DND-41 (cell line): Measurements from ENCODE around the gene CDC42SE2.

ENCODE experiments used
- ATAC-seq: fragments of 200-7000 bp; cut with Tn5 transposase; 3 replicates; pipeline ENCODE4 v1.9.1; 2021; ENCODE audit warnings: low read depth; ENCODE audit not compliant: insufficient read depth
- DNase-seq: peaks from one replicate; pipeline ENCODE4 v3.0.0-alpha.2; 2020
- H2AFZ ChIP-seq: 2 replicates; pipeline ENCODE4 v1.6.0; 2012; ENCODE audit warnings: low read depth, low read length
- H3K27ac ChIP-seq: 2 replicates; pipeline ENCODE4 v1.5.1; 2012; ENCODE audit warnings: low read length, inconsistent platforms
- H3K27me3 ChIP-seq: fragments of 200-600 bp; sonication (generic); 2 replicates; pipeline ENCODE4 v1.6.0; 2012; ENCODE audit warnings: low read length, mild to moderate bottlenecking, inconsistent platforms; ENCODE audit not compliant: insufficient read depth, poor library complexity
- H3K36me3 ChIP-seq: 2 replicates; pipeline ENCODE4 v1.5.1; 2012; ENCODE audit warnings: low read length, inconsistent platforms; ENCODE audit not compliant: insufficient read depth
- H3K4me1 ChIP-seq: 2 replicates; pipeline ENCODE4 v1.5.1; 2012; ENCODE audit warnings: mild to moderate bottlenecking, low read length; ENCODE audit not compliant: insufficient read depth
- H3K4me2 ChIP-seq: 2 replicates; pipeline ENCODE4 v1.6.0; 2012; ENCODE audit warnings: mild to moderate bottlenecking, moderate library complexity, low read length, inconsistent platforms; ENCODE audit not compliant: insufficient read depth
- H3K4me3 ChIP-seq, 2 experiments: fragments of 200-600 bp in 1 of 2; shearing (Covaris generic) in 1 of 2; 2 replicates each; pipeline ENCODE4 v1.5.1; 2012 to 2016; ENCODE audit warnings: inconsistent platforms in 2 of 2, low read length in 2 of 2, mild to moderate bottlenecking in 2 of 2, low read depth in 1 of 2, moderate library complexity in 1 of 2
- H3K79me2 ChIP-seq: 2 replicates; pipeline ENCODE4 v1.6.0; 2012; ENCODE audit warnings: low read length, inconsistent platforms; ENCODE audit not compliant: insufficient read depth
- H3K9ac ChIP-seq: 2 replicates; pipeline ENCODE4 v1.6.0; 2012; ENCODE audit warnings: low read depth, mild to moderate bottlenecking, inconsistent platforms, low read length, moderate library complexity
- H3K9me3 ChIP-seq: 2 replicates; pipeline ENCODE4 v1.5.1; 2012; ENCODE audit warnings: low read length, moderate library complexity, mild to moderate bottlenecking, inconsistent platforms; ENCODE audit not compliant: insufficient read depth, severe bottlenecking
- H4K20me1 ChIP-seq: 2 replicates; pipeline ENCODE4 v1.6.0; 2012; ENCODE audit warnings: low read length; ENCODE audit not compliant: insufficient read depth
- EZH2 ChIP-seq: IDR thresholded peaks from 3 replicates; pipeline ENCODE4 v1.6.1; 2012; ENCODE audit warnings: borderline replicate concordance, low read depth, mild to moderate bottlenecking, moderate library complexity, low read length, inconsistent platforms; ENCODE audit not compliant: severe bottlenecking
- TF ChIP-seq, protein P1 (sequence below): IDR thresholded peaks from 2 replicates; pipeline ENCODE4 v1.5.1; 2012; ENCODE audit warnings: borderline replicate concordance, low read length, moderate library complexity, mild to moderate bottlenecking; ENCODE audit not compliant: poor library complexity, severe bottlenecking; ENCODE audit errors: extremely low read depth

The CDC42SE2 gene, protein sequence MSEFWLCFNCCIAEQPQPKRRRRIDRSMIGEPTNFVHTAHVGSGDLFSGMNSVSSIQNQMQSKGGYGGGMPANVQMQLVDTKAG

DNA sequence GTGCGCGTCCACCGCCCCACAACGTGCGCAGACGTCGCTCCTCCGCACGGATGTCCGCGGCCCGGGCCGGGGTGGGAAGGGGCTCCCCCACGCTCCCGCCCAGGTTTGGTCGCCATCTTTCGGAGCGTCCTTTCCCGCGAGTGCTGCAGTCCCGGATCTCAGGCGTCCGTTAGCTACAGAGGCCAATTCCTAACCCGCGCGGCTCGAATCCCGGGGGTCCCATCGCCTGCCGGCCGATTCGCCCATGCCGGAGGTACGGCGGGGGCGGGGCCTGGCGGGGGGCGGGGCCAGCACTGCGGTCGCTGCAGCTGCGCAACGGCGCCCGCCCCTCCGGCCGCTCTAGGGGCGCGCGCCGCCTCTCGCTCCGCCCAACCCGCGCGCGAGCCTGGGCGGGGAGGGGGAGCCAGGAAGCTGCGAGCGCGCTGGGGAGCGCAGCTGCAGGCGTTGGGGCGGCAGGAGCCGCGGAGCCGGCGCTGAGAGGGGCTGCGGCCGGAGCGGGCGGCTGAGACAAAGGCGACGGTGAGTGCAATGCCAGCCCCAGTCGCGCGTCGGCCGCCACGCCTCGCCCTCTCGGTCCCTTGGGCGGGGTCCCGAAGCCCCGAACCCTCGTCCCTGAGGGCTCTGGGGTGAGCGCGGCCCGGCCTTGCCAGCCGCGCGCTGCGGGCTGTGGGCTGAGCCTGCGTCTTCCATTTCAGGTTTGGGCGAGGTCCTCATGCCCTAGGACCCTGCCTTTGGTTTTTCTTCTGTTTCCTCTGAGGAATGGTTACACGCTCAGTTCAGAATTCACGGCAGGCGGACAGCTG is at the start of gene CDC42SE2:
CDC42SE2 (plus strand) TSS at position 406 of the 803 bp plus-strand sequence. CDS start 95,441 bp downstream, outside the sequence.
- Histone ChIP-seq H3K9ac (peak within 1 kb of the TSS; percentile 80), H3K27ac (peak within 1 kb of the TSS; percentile 81), H3K9me3 (no peaks in the 10 kb centered on the region), H4K20me1 (peaks cover 13% of the 10 kb centered on the region; the same call in 1 of the 2 replicates), H3K4me2 (peak within 1 kb of the TSS; percentile 83), H3K4me1 (peaks cover 47% of the 10 kb centered on the region), H2AFZ (peak within 1 kb of the TSS; percentile 76), H3K4me3 (peak within 1 kb of the TSS; percentile 61 to 90), H3K79me2 (peaks cover 57% of the 10 kb centered on the region), H3K27me3 (no peaks in the 10 kb centered on the region), H3K36me3 (peaks cover 2% of the 10 kb centered on the region)
- peak; percentile 88 for ATAC-seq
- TF ChIP-seq, protein P1, sequence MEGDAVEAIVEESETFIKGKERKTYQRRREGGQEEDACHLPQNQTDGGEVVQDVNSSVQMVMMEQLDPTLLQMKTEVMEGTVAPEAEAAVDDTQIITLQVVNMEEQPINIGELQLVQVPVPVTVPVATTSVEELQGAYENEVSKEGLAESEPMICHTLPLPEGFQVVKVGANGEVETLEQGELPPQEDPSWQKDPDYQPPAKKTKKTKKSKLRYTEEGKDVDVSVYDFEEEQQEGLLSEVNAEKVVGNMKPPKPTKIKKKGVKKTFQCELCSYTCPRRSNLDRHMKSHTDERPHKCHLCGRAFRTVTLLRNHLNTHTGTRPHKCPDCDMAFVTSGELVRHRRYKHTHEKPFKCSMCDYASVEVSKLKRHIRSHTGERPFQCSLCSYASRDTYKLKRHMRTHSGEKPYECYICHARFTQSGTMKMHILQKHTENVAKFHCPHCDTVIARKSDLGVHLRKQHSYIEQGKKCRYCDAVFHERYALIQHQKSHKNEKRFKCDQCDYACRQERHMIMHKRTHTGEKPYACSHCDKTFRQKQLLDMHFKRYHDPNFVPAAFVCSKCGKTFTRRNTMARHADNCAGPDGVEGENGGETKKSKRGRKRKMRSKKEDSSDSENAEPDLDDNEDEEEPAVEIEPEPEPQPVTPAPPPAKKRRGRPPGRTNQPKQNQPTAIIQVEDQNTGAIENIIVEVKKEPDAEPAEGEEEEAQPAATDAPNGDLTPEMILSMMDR, result no peak
- TF ChIP-seq EZH2, result no peak
- peak; percentile 88 for DNase-seq

DNA sequence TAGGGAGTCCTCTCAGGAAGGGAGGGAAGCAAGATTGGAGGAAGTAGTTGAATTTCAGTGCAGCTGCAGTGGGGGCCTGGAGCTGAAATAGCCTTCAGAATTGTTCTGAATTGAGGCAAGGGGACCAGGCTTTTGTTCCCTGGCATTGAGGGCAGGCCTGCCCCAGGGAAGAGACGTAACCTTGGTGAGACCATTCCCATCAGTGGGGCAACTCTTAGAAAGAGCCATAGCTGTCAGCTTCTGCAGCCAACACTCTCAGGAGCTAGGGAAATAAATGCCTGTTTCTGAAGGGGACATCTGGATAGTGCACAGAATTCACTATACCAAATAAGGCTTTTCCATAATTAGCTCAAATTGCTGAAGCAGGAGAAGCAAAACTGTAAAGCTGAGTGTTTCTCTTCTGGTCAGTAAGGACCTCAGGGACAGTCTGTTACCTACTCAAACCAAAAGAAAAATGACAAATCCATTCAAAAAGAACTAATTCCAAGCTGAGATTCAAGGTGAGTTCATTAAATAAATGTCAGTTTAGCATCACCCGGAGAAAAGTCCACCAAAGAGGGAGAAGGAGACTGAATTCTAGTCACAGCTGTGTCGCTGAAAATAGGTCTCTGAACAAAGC is 49.1 kb upstream of the CDC42SE2 start:
- Histone ChIP-seq H4K20me1 (no peaks in the 10 kb centered on the region), H3K4me3 (no peak overlapping the region), H3K36me3 (no peaks in the 10 kb centered on the region), H3K27me3 (no peaks in the 10 kb centered on the region), H3K79me2 (no peaks in the 10 kb centered on the region), H2AFZ (peak overlapping the region; percentile 40; the same call in 1 of the 2 replicates), H3K27ac (peak overlapping the region; percentile 56), H3K9me3 (no peaks in the 10 kb centered on the region), H3K4me2 (no peak overlapping the region), H3K4me1 (peaks cover 30% of the 10 kb centered on the region), H3K9ac (no peak overlapping the region)
- ATAC-seq (no peak), DNase-seq (no peak)
- TF ChIP-seq, protein P1, result no peak
- no peak for TF ChIP-seq EZH2

DNA sequence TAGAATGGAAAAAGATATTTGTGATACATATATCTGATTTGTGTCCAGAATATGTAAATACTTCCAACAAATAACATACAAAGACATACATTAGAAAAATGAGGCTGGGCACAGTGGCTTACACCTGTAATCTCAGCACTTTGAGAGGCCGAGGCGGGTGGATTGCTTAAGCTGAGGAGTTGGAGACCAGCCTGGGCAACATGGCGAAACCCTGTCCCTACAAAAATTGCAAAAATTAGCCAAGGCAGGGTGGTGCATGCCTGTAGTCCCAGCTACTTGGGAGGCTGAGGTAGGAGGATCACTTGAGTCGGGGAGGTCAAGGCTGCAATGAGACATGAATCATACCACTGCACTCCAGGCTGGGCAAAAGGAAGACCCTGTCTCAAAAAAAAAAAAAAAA is 46.1 kb upstream of the CDC42SE2 start:
- Histone ChIP-seq H2AFZ (no peak overlapping the region), H3K9me3 (no peaks in the 10 kb centered on the region), H4K20me1 (no peaks in the 10 kb centered on the region), H3K4me2 (no peak overlapping the region), H3K4me3 (no peak overlapping the region), H3K9ac (no peak overlapping the region), H3K79me2 (no peaks in the 10 kb centered on the region), H3K36me3 (no peaks in the 10 kb centered on the region), H3K27ac (no peak overlapping the region), H3K4me1 (peaks cover 9% of the 10 kb centered on the region), H3K27me3 (no peaks in the 10 kb centered on the region)
- DNase-seq (no peak), ATAC-seq (no peak)
- TF ChIP-seq EZH2, result no peak
- TF ChIP-seq, protein P1, result no peak
